HG02642 (cell line): ENCODE data around the gene TDRD3.
A peak's percentile ranks its signal among the peaks of the same experiment; 100 is the strongest.

ENCODE experiments used
- ATAC-seq: cut with Tn5 transposase; IDR thresholded peaks from one replicate; pipeline ENCODE4 v1.9.1; 2021; ENCODE audit warnings: mild to moderate bottlenecking; ENCODE audit not compliant: unreplicated experiment, poor library complexity

The TDRD3 gene

GRCh38 chr13:60439201-60439600, 42.2 kb downstream of the TDRD3 start:
- no peak for ATAC-seq

DNA sequence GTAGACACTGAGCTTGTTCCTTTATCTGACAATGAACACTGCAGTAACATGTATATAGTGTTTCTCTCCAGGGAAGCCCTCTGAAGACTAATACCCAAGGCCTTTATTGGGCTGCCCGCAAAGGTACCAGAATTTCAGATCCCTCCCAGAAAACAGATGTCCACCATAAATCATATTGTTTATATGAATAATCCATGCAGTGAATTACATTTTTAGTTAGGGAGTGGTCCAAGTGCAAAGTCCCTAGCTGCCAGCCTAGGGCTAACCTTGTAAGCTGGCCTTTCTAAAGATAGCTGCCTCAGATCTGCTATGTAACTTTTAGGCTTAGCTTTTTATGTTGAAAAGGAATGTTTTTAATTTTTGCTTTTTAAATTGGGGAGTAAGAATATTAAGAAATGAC, 44.7 kb downstream of the TDRD3 start:
- no peak for ATAC-seq

DNA sequence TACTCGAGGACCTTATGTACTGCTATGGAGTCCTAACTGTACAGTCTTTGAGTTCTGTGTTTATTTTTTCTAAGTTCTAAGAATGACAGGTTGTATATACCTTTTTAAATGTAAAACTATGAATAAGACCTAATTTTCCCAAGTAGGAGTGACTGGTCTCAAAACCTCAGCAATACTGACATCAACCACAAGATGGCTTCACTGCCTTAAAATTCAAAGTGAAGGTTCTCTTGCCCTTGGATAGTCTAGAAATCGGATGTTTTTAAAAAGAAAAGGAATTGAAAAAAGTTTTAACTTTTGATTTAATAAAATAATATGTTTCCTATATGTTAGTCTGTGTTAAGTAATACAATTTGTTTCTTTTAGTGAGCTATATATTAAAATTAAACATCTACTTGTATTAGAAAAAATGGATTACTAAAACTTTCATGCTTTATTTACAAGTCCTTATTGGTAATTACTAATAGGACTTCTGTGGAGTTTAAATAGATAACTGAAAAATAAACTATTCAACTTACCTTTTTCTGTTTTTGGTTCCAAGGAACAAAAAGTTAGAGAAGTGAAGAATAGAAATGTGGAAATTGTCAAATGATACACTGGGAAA, 52.0 kb downstream of the TDRD3 start:
- ATAC-seq = peak; percentile 78

DNA sequence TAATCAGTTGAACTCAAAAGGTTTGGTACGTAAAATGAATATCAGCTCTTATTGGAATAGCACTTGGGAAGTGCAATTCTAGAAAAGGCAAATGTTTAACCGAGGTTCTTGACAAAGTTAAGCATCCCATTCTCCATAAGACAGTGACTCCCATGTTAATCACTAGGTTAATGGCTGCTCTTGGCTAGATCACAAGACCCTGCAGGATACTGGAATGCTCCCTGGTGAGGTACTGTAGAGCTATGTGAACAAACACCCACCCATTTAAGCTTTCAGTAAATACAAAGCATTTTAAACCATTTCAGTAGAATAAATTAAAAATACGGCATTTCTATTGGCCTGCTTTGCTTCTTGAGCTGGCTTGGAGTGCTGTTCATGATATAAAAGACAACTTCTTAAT, 56.5 kb downstream of the TDRD3 start:
- no peak for ATAC-seq

- ATAC-seq = no peak
Observed at GRCh38 chr13:60454425-60454824, 57.4 kb downstream of the TDRD3 start.

GRCh38 chr13:60463787-60464186, 66.8 kb downstream of the TDRD3 start:
- no peak for ATAC-seq

GRCh38 chr13:60467098-60467497, 70.1 kb downstream of the TDRD3 start:
- no peak for ATAC-seq

- no peak for ATAC-seq
Observed at GRCh38 chr13:60479273-60479672, 82.3 kb downstream of the TDRD3 start.

- ATAC-seq = no peak
Observed at GRCh38 chr13:60482012-60482411, 85.0 kb downstream of the TDRD3 start.

DNA sequence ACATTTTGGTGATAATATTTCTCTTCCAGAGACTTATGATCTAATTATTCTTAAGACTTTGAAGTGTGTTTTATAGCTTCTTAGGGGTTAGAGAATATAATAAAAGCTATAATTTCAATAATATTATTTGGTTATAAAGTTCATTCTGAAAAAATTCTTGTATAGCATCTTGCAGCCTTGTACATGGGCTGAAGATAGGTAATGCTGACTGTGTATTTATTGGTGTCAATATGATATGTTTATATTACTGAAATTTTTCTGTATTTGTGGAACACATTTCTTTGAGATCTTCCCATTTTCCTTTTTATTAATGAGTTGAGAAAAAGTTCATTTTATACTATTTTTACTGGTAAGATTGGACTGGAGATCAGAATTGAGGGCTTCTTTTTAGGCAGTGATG, 87.8 kb downstream of the TDRD3 start:
- no peak for ATAC-seq

DNA sequence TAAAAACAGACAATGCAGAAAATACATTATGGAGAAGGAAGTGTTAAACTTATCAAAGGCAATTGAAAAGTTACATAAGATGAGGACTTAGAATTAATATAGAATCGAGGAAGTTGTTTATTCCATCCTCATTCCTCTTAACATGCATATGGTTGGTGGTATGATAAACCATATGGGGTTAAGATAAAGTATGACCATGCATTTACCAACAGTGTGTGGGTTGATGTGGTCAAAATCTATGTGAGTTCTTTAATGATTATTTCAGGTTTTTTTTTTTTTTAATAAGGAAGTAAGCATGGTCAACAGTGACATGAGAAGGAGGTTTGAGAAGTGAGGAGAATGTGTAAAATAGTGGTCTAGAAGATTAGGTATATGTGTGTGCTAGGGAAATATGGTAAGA, 94.5 kb downstream of the TDRD3 start:
- ATAC-seq = no peak

- no peak for ATAC-seq
Observed at GRCh38 chr13:60492187-60492586, 95.2 kb downstream of the TDRD3 start.

DNA sequence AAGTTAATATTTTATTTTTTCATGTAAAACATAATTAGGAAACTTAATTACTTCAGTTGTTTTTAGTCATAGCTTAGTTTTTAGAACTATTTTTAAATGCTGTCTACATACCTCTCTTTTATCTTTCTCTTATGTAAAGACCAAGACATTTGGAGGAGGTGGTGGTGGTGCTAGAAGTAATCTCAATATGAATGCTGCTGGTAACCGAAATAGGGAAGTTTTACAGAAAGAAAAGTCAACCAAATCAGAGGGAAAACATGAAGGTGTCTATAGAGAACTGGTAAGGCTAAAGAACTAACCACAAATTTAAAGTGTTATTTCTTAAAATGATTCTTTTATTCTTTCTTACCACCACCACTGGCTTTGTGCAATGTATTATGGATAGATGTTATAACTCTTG, 97.3 kb downstream of the TDRD3 start:
- ATAC-seq = peak; percentile 64

DNA sequence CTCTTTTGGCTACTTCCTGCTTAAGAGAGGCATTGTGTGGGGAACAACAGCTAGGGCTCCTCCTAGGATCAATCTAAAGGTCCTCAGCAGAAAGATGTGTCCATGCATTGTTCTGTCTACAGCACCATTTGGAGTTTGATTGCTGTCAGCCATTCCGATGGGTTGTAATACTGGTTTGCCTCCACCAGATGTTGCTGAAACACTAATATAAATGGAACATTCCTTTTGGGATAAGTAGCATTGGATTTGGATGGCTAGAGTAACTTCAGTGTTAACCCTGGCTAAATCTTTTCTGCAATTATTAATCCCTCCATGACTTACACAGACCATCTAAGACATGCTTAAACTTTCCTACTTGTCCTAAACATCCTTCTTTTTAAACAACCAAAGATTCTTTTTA, 104.2 kb downstream of the TDRD3 start:
- no peak for ATAC-seq

DNA sequence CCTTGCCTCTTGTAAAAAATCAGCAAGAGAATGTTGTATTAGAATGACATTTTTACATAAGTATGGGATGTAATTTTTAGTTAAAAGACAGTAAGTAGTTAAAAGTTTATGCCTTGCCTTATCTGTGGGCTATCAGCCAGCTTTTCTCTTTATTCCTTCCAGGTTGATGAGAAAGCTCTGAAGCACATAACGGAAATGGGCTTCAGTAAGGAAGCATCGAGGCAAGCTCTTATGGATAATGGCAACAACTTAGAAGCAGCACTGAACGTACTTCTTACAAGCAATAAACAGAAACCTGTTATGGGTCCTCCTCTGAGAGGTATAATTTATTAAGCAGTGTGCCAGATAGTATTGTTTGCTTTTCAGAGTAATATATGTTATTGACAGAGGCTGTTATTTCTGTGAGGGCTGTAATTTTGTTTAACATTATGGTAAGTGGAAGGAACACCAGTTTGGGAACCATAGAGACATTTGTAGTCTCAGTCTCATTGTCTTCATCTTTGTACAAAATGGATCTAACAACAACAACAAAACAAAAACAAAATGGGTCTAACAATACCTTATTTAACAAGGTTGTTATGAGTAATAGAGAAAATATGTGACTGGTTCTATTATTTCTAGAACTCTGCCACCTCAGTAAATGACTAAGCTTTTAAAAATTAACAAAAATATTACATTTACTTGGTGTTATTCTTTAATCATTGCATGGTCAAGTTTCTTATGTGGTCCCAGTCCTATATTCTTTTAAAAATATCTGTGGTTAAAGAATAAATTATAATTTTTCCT, 112.8 kb downstream of the TDRD3 start:
- ATAC-seq = no peak

GRCh38 chr13:60511637-60512036, 114.6 kb downstream of the TDRD3 start:
- ATAC-seq = no peak

GRCh38 chr13:60514891-60515290, 117.9 kb downstream of the TDRD3 start:
- no peak for ATAC-seq

DNA sequence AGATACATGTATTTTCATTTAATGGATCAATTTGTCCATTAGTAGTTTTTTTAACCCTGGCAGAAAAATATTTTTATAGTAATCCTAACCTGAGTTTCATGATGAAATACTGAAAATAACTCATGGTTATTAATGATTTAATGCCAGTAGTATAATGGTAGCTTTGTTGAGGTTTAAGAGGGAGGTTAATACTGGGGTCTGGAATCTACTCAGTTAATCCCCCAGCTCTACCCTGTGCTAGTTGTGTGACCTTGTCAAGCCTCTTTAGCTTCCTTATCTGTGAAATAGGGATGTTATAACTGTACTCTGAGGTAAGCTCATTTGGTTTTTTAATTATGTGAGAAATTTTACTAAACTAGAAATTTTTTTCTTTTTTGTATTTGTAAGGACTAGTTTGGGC, 122.5 kb downstream of the TDRD3 start:
- ATAC-seq = no peak

DNA sequence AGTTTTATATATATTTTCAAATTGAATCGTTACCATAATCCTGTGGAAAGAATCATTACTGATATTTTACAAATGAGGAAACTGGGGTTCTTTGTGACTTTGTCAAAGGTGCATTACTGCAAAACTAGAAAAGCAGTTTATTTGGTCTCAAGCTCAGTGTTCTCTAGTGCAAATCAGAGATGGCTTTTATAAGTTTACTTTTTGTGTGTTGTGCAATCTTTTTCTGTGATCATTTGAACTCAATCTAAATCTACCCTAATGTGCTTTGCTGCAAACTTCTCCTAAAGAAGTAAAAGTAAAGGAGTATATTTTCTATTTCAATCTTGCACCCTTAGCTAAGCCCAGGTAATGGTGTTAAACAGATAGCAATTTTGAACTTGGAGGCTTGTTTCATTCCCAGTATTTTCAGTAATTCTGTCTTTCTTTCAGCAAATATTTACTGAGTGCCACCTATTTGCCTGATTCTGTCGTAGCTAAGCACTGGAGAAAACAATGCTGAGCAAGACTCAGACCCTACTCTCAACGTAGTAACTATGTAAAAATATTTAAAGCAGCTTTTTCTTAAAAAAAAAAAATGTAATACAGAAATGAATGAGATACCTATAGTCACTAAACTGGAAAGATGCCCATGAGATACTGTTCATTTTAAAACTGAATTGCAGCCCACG, 124.0 kb downstream of the TDRD3 start:
- ATAC-seq = no peak

- no peak for ATAC-seq
Observed at GRCh38 chr13:60538566-60538965, 141.5 kb downstream of the TDRD3 start.

GRCh38 chr13:60540276-60540675, 143.3 kb downstream of the TDRD3 start:
- ATAC-seq = no peak
